ENCODE data around the gene TNK1.

Gene TNK1

GRCh38 chr17:7408863-7409262, 28.0 kb downstream of the TNK1 start:
- Histone ChIP-seq H3K9ac (ENCODE audit: low read depth in 1 of 2, low read length in 2 of 2) (no peak overlapping the region), H3K27me3 (ENCODE audit: control insufficient read depth in 1 of 2, insufficient read depth in 2 of 2, low read length in 2 of 2) (peaks cover 4 to 12% of the 10 kb centered on the region in 2 donors), H3K4me3 (ENCODE audit: low read depth in 1 of 2, low read length in 2 of 2) (no peak overlapping the region), H3K27ac (ENCODE audit: low read depth, low read length) (no peak overlapping the region), H3K36me3 (ENCODE audit: control insufficient read depth in 1 of 2, insufficient read depth in 2 of 2, low read length in 2 of 2) (no peaks in the 10 kb centered on the region), H3K9me3 (ENCODE audit: control insufficient read depth in 1 of 2, low read length in 2 of 2) (no peaks in the 10 kb centered on the region), H3K4me1 (ENCODE audit: control insufficient read depth in 1 of 2, insufficient read depth in 2 of 2, low read length in 2 of 2) (peaks cover 0 to 5% of the 10 kb centered on the region in 2 donors)

- no peak overlapping the region for H3K4me3 ChIP-seq (ENCODE audit: low read depth in 1 of 2, low read length in 2 of 2)
- H3K9ac ChIP-seq (ENCODE audit: low read depth in 1 of 2, low read length in 2 of 2), result no peak overlapping the region
- peaks cover 0 to 5% of the 10 kb centered on the region in 2 donors for H3K4me1 ChIP-seq (ENCODE audit: control insufficient read depth in 1 of 2, insufficient read depth in 2 of 2, low read length in 2 of 2)
- H3K27me3 ChIP-seq (ENCODE audit: control insufficient read depth in 1 of 2, insufficient read depth in 2 of 2, low read length in 2 of 2), result peaks cover 4 to 12% of the 10 kb centered on the region in 2 donors
- no peak overlapping the region for H3K27ac ChIP-seq (ENCODE audit: low read depth, low read length)
- H3K9me3 ChIP-seq (ENCODE audit: control insufficient read depth in 1 of 2, low read length in 2 of 2), result no peaks in the 10 kb centered on the region
- no peaks in the 10 kb centered on the region for H3K36me3 ChIP-seq (ENCODE audit: control insufficient read depth in 1 of 2, insufficient read depth in 2 of 2, low read length in 2 of 2)
Measured at GRCh38 chr17:7409716-7410115, 28.8 kb downstream of the TNK1 start.

DNA sequence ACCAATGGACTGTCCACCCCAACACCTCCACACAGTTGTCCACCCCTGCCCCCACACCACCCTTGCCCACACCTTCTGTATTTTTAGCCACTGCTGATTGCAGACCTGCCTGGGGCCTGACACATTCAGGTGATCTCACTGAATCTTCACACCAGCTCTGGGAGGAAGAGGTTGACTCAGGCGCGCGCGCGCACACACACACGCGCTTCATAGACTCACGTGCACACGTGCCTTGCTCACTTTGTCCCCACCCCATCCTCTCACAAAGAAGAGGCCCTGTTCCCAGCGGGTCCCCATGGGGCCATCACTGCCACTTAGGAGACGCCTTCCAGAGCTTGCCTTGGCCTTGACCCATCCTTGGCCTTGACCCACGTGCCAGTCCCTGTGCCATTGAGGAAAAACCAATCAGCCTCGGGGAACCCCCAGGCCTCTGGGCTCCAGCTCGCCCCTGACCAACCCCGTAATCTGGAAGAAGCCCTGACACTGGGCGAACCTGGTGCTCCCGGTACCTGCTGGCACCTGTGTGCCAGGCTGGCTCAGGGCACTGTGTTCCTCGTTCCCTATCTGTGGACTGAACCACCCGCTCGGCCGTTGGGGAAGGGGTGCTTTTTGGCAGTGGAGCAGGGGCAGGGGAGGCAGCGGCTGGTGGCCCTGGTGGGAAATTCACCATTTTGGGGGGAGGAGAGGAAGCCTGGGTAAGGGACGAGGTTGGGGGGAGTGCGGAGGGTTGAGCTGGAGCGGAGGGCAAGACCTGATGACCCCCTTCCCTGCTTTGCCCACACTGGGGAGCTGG, 29.9 kb downstream of the TNK1 start:
- Histone ChIP-seq H3K4me3 (ENCODE audit: low read depth in 1 of 2, low read length in 2 of 2) (no peak overlapping the region), H3K36me3 (ENCODE audit: control insufficient read depth in 1 of 2, insufficient read depth in 2 of 2, low read length in 2 of 2) (no peaks in the 10 kb centered on the region), H3K9ac (ENCODE audit: low read depth in 1 of 2, low read length in 2 of 2) (no peak overlapping the region)

GRCh38 chr17:7411427-7411750, 30.5 kb downstream of the TNK1 start:
- Histone ChIP-seq H3K27me3 (ENCODE audit: control insufficient read depth in 1 of 2, insufficient read depth in 2 of 2, low read length in 2 of 2) (peaks cover 3 to 4% of the 10 kb centered on the region in 2 donors), H3K9me3 (ENCODE audit: control insufficient read depth in 1 of 2, low read length in 2 of 2) (no peaks in the 10 kb centered on the region), H3K27ac (ENCODE audit: low read depth, low read length) (no peak overlapping the region), H3K36me3 (ENCODE audit: control insufficient read depth in 1 of 2, insufficient read depth in 2 of 2, low read length in 2 of 2) (no peaks in the 10 kb centered on the region), H3K9ac (ENCODE audit: low read depth in 1 of 2, low read length in 2 of 2) (no peak overlapping the region), H3K4me1 (ENCODE audit: control insufficient read depth in 1 of 2, insufficient read depth in 2 of 2, low read length in 2 of 2) (peaks cover 0 to 5% of the 10 kb centered on the region in 2 donors), H3K4me3 (ENCODE audit: low read depth in 1 of 2, low read length in 2 of 2) (no peak overlapping the region)

More for the DNA sequence above, 29.9 kb downstream of the TNK1 start:
- Histone ChIP-seq H3K9me3 (ENCODE audit: control insufficient read depth in 1 of 2, low read length in 2 of 2) (no peaks in the 10 kb centered on the region), H3K27me3 (ENCODE audit: control insufficient read depth in 1 of 2, insufficient read depth in 2 of 2, low read length in 2 of 2) (peaks cover 4 to 8% of the 10 kb centered on the region in 2 donors), H3K4me1 (ENCODE audit: control insufficient read depth in 1 of 2, insufficient read depth in 2 of 2, low read length in 2 of 2) (peaks cover 0 to 5% of the 10 kb centered on the region in 2 donors), H3K27ac (ENCODE audit: low read depth, low read length) (no peak overlapping the region)

DNA sequence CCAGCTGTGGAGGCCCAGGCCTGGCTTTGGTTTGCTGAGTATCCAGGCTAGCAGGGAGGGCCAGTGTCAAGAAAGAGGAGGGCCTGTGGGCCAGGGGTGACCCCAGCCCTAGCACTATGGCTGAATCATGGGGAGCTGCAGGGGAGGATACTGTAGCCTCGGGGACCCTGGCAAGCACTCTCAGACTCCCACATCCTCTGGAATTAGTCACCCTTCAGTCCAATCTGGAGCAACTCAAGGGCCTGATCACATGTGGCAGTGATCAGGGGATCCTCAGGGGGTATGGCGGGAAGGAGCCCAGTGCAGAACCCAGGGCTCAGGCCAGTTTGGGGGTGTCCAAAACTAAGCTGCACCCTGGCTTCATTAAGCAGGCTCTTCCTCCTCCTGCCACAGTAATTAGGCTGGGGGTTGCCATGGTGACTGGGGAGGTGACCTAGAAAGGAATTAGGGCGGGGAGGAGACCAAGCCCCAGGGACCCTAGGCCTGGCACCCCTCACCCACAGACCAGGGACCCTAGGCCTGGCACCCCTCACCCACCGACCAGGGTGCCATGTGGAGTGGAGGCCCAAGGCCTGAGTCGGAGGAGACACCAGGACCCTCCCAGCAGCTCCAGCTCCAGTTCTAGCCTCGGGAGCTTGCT, 32.6 kb downstream of the TNK1 start:
- H3K4me1 ChIP-seq (ENCODE audit: control insufficient read depth in 1 of 2, insufficient read depth in 2 of 2, low read length in 2 of 2), result peaks cover 0 to 4% of the 10 kb centered on the region in 2 donors
- H3K27ac ChIP-seq (ENCODE audit: low read depth, low read length), result no peak overlapping the region
- peaks cover 0 to 4% of the 10 kb centered on the region in 2 donors for H3K27me3 ChIP-seq (ENCODE audit: control insufficient read depth in 1 of 2, insufficient read depth in 2 of 2, low read length in 2 of 2)
- no peaks in the 10 kb centered on the region for H3K36me3 ChIP-seq (ENCODE audit: control insufficient read depth in 1 of 2, insufficient read depth in 2 of 2, low read length in 2 of 2)
- H3K9me3 ChIP-seq (ENCODE audit: control insufficient read depth in 1 of 2, low read length in 2 of 2), result no peaks in the 10 kb centered on the region
- no peak overlapping the region for H3K9ac ChIP-seq (ENCODE audit: low read depth in 1 of 2, low read length in 2 of 2)
- no peak overlapping the region for H3K4me3 ChIP-seq (ENCODE audit: low read depth in 1 of 2, low read length in 2 of 2)

DNA sequence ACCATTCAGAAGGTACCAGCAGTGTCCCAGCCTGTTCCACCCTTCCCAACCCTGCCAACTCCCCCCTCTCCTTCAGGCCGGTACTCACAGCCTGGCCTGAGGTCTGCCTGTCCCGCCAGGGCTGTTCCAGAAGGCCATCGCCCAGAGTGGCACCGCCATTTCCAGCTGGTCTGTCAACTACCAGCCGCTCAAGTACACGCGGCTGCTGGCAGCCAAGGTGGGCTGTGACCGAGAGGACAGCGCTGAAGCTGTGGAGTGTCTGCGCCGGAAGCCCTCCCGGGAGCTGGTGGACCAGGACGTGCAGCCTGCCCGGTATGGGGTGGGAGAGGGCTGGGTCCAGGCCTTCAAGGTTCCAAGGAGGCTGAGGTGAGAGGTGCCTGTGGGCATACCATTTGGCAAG, 33.9 kb downstream of the TNK1 start:
- no peaks in the 10 kb centered on the region for H3K27me3 ChIP-seq (ENCODE audit: control insufficient read depth in 1 of 2, insufficient read depth in 2 of 2, low read length in 2 of 2)
- H3K36me3 ChIP-seq (ENCODE audit: control insufficient read depth in 1 of 2, insufficient read depth in 2 of 2, low read length in 2 of 2), result no peaks in the 10 kb centered on the region
- H3K9ac ChIP-seq (ENCODE audit: low read depth in 1 of 2, low read length in 2 of 2), result no peak overlapping the region
- no peak overlapping the region for H3K27ac ChIP-seq (ENCODE audit: low read depth, low read length)
- H3K4me3 ChIP-seq (ENCODE audit: low read depth in 1 of 2, low read length in 2 of 2), result no peak overlapping the region
- H3K4me1 ChIP-seq (ENCODE audit: control insufficient read depth in 1 of 2, insufficient read depth in 2 of 2, low read length in 2 of 2), result no peaks in the 10 kb centered on the region
- H3K9me3 ChIP-seq (ENCODE audit: control insufficient read depth in 1 of 2, low read length in 2 of 2), result no peaks in the 10 kb centered on the region

- no peaks in the 10 kb centered on the region for H3K36me3 ChIP-seq (ENCODE audit: control insufficient read depth in 1 of 2, insufficient read depth in 2 of 2, low read length in 2 of 2)
- H3K4me1 ChIP-seq (ENCODE audit: control insufficient read depth in 1 of 2, insufficient read depth in 2 of 2, low read length in 2 of 2), result no peaks in the 10 kb centered on the region
- H3K9ac ChIP-seq (ENCODE audit: low read depth in 1 of 2, low read length in 2 of 2), result no peak overlapping the region
- H3K9me3 ChIP-seq (ENCODE audit: control insufficient read depth in 1 of 2, low read length in 2 of 2), result no peaks in the 10 kb centered on the region
- H3K27ac ChIP-seq (ENCODE audit: low read depth, low read length), result no peak overlapping the region
- no peaks in the 10 kb centered on the region for H3K27me3 ChIP-seq (ENCODE audit: control insufficient read depth in 1 of 2, insufficient read depth in 2 of 2, low read length in 2 of 2)
- no peak overlapping the region for H3K4me3 ChIP-seq (ENCODE audit: low read depth in 1 of 2, low read length in 2 of 2)
Measured at GRCh38 chr17:7415784-7416183, 34.9 kb downstream of the TNK1 start.

DNA sequence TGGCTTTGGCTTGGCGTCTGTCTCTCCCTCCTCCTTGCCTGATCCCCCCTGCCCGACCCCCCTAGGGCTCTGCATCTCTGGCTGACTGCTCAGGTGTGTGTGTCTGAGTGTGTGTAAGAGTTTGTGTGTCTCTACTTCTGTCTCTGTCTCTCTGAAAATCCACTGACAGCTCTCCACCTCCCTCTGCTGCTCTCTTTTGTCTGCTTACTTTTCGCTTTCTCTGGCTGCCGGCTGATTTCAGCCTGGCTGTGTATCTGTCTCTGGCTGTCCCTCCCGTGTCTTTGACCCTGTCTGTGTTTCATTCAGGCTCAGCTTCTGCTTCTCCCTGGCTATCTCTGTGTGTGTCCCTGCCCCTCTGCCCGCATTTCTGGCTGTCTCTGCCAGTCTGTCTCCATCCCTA, 35.4 kb downstream of the TNK1 start:
- no peaks in the 10 kb centered on the region for H3K27me3 ChIP-seq (ENCODE audit: control insufficient read depth in 1 of 2, insufficient read depth in 2 of 2, low read length in 2 of 2)
- no peak overlapping the region for H3K4me3 ChIP-seq (ENCODE audit: low read depth in 1 of 2, low read length in 2 of 2)
- H3K36me3 ChIP-seq (ENCODE audit: control insufficient read depth in 1 of 2, insufficient read depth in 2 of 2, low read length in 2 of 2), result no peaks in the 10 kb centered on the region
- H3K9ac ChIP-seq (ENCODE audit: low read depth in 1 of 2, low read length in 2 of 2), result no peak overlapping the region
- no peaks in the 10 kb centered on the region for H3K9me3 ChIP-seq (ENCODE audit: control insufficient read depth in 1 of 2, low read length in 2 of 2)
- H3K27ac ChIP-seq (ENCODE audit: low read depth, low read length), result no peak overlapping the region
- no peaks in the 10 kb centered on the region for H3K4me1 ChIP-seq (ENCODE audit: control insufficient read depth in 1 of 2, insufficient read depth in 2 of 2, low read length in 2 of 2)

DNA sequence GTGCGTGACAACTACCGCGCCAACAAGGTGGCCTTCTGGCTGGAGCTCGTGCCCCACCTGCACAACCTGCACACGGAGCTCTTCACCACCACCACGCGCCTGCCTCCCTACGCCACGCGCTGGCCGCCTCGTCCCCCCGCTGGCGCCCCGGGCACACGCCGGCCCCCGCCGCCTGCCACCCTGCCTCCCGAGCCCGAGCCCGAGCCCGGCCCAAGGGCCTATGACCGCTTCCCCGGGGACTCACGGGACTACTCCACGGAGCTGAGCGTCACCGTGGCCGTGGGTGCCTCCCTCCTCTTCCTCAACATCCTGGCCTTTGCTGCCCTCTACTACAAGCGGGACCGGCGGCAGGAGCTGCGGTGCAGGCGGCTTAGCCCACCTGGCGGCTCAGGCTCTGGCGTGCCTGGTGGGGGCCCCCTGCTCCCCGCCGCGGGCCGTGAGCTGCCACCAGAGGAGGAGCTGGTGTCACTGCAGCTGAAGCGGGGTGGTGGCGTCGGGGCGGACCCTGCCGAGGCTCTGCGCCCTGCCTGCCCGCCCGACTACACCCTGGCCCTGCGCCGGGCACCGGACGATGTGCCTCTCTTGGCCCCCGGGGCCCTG, 36.3 kb downstream of the TNK1 start:
- Histone ChIP-seq H3K36me3 (ENCODE audit: control insufficient read depth in 1 of 2, insufficient read depth in 2 of 2, low read length in 2 of 2) (no peaks in the 10 kb centered on the region), H3K27me3 (ENCODE audit: control insufficient read depth in 1 of 2, insufficient read depth in 2 of 2, low read length in 2 of 2) (no peaks in the 10 kb centered on the region), H3K27ac (ENCODE audit: low read depth, low read length) (no peak overlapping the region), H3K4me3 (ENCODE audit: low read depth in 1 of 2, low read length in 2 of 2) (no peak overlapping the region), H3K9ac (ENCODE audit: low read depth in 1 of 2, low read length in 2 of 2) (no peak overlapping the region), H3K9me3 (ENCODE audit: control insufficient read depth in 1 of 2, low read length in 2 of 2) (no peaks in the 10 kb centered on the region), H3K4me1 (ENCODE audit: control insufficient read depth in 1 of 2, insufficient read depth in 2 of 2, low read length in 2 of 2) (no peaks in the 10 kb centered on the region)

GRCh38 chr17:7418472-7419152, 37.7 kb downstream of the TNK1 start:
- Histone ChIP-seq H3K4me1 (ENCODE audit: control insufficient read depth in 1 of 2, insufficient read depth in 2 of 2, low read length in 2 of 2) (no peaks in the 10 kb centered on the region), H3K4me3 (ENCODE audit: low read depth in 1 of 2, low read length in 2 of 2) (no peak overlapping the region), H3K27me3 (ENCODE audit: control insufficient read depth in 1 of 2, insufficient read depth in 2 of 2, low read length in 2 of 2) (peaks cover 0 to 1% of the 10 kb centered on the region in 2 donors), H3K27ac (ENCODE audit: low read depth, low read length) (no peak overlapping the region), H3K9ac (ENCODE audit: low read depth in 1 of 2, low read length in 2 of 2) (no peak overlapping the region), H3K9me3 (ENCODE audit: control insufficient read depth in 1 of 2, low read length in 2 of 2) (no peaks in the 10 kb centered on the region), H3K36me3 (ENCODE audit: control insufficient read depth in 1 of 2, insufficient read depth in 2 of 2, low read length in 2 of 2) (no peaks in the 10 kb centered on the region)
